ENCODE measurements around the gene BCCIP.

- no peak for TF ChIP-seq CTCF (IDR thresholded peaks at IDR 0.05)
- TF ChIP-seq, protein P1, sequence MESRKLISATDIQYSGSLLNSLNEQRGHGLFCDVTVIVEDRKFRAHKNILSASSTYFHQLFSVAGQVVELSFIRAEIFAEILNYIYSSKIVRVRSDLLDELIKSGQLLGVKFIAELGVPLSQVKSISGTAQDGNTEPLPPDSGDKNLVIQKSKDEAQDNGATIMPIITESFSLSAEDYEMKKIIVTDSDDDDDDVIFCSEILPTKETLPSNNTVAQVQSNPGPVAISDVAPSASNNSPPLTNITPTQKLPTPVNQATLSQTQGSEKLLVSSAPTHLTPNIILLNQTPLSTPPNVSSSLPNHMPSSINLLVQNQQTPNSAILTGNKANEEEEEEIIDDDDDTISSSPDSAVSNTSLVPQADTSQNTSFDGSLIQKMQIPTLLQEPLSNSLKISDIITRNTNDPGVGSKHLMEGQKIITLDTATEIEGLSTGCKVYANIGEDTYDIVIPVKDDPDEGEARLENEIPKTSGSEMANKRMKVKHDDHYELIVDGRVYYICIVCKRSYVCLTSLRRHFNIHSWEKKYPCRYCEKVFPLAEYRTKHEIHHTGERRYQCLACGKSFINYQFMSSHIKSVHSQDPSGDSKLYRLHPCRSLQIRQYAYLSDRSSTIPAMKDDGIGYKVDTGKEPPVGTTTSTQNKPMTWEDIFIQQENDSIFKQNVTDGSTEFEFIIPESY (IDR thresholded peaks at IDR 0.05; ENCODE audit: borderline replicate concordance, low read depth): no peak
- TF ChIP-seq ELF1 (IDR thresholded peaks at IDR 0.05): no peak
- no peak for TF ChIP-seq USF1 (IDR thresholded peaks at IDR 0.05; ENCODE audit: borderline replicate concordance, low read depth)
- TF ChIP-seq SIN3A (IDR thresholded peaks at IDR 0.05; ENCODE audit: borderline replicate concordance, low read depth, low read length): no peak
- no peak for TF ChIP-seq EP300 (IDR thresholded peaks at IDR 0.05; ENCODE audit: borderline replicate concordance in 1 of 2, low read depth in 1 of 2, low read length in 1 of 2)
Measured at GRCh38 chr10:125845617-125846016, 22.3 kb downstream of the BCCIP start.
